Retina (tissue), 1 donor: Measurements from ENCODE around the gene HYOU1.
"Not testable (repeated sequence)": the region's sequence is repeated elsewhere in the genome, so short reads cannot be mapped to it uniquely, and the experiment has no call there.

ENCODE experiments used
- DNase-seq: peaks from one replicate; pipeline ENCODE4 v3.0.0-alpha.2; 2016

The HYOU1 gene

GRCh38 chr11:119041821-119042514 is 15.0 kb downstream of the HYOU1 start:
- DNase-seq: no peak

- not testable (repeated sequence) for DNase-seq
Measured at GRCh38 chr11:119039471-119039870, 17.5 kb downstream of the HYOU1 start.

GRCh38 chr11:119038884-119039283 is 18.1 kb downstream of the HYOU1 start:
- DNase-seq: no peak

GRCh38 chr11:119034813-119035212 is 22.2 kb downstream of the HYOU1 start:
- DNase-seq: no peak

GRCh38 chr11:119033421-119033820 is 23.6 kb downstream of the HYOU1 start:
- not testable (repeated sequence) for DNase-seq

- no peak for DNase-seq
Measured at GRCh38 chr11:119031912-119032280, 25.1 kb downstream of the HYOU1 start.

GRCh38 chr11:119030329-119031047 is 26.5 kb downstream of the HYOU1 start, which contains the start of gene SLC37A4:
Gene SLC37A4 (minus strand): TSS chr11:119030877.
- peak; percentile 94 for DNase-seq

- no peak for DNase-seq
Measured at GRCh38 chr11:119030029-119030328, 27.0 kb downstream of the HYOU1 start.

GRCh38 chr11:119029340-119030028 is 27.5 kb downstream of the HYOU1 start:
- DNase-seq: peak; percentile 31

- no peak for DNase-seq
Measured at GRCh38 chr11:119029069-119029339, 28.0 kb downstream of the HYOU1 start.

- DNase-seq: no peak
Measured at GRCh38 chr11:119028346-119029068, 28.5 kb downstream of the HYOU1 start.

- no peak for DNase-seq
Measured at GRCh38 chr11:119027561-119028345, 29.3 kb downstream of the HYOU1 start.

- DNase-seq: no peak
Measured at GRCh38 chr11:119026970-119027369, 30.0 kb downstream of the HYOU1 start.

- DNase-seq: no peak
Measured at GRCh38 chr11:119025978-119026766, 30.8 kb downstream of the HYOU1 start.

GRCh38 chr11:119025541-119025940 is 31.5 kb downstream of the HYOU1 start:
- no peak for DNase-seq

- DNase-seq: no peak
Measured at GRCh38 chr11:119025099-119025473, 31.9 kb downstream of the HYOU1 start.

GRCh38 chr11:119024430-119025098 is 32.4 kb downstream of the HYOU1 start:
- DNase-seq: no peak

GRCh38 chr11:119023741-119024140 is 33.3 kb downstream of the HYOU1 start:
- no peak for DNase-seq

- no peak for DNase-seq
Measured at GRCh38 chr11:119021631-119022030, 35.4 kb downstream of the HYOU1 start.

GRCh38 chr11:119019996-119020395 is 37.0 kb downstream of the HYOU1 start:
- DNase-seq: no peak
